DND-41 (cell line): ENCODE results near the gene NDE1.

Source experiments
- ATAC-seq: fragments of 200-7000 bp; cut with Tn5 transposase; 3 replicates; pipeline ENCODE4 v1.9.1; 2021; ENCODE audit warnings: low read depth; ENCODE audit not compliant: insufficient read depth
- DNase-seq: peaks from one replicate; pipeline ENCODE4 v3.0.0-alpha.2; 2020
- H2AFZ ChIP-seq: 2 replicates; pipeline ENCODE4 v1.6.0; 2012; ENCODE audit warnings: low read depth, low read length
- H3K27ac ChIP-seq: 2 replicates; pipeline ENCODE4 v1.5.1; 2012; ENCODE audit warnings: low read length, inconsistent platforms
- H3K27me3 ChIP-seq: fragments of 200-600 bp; sonication (generic); 2 replicates; pipeline ENCODE4 v1.6.0; 2012; ENCODE audit warnings: low read length, mild to moderate bottlenecking, inconsistent platforms; ENCODE audit not compliant: insufficient read depth, poor library complexity
- H3K36me3 ChIP-seq: 2 replicates; pipeline ENCODE4 v1.5.1; 2012; ENCODE audit warnings: low read length, inconsistent platforms; ENCODE audit not compliant: insufficient read depth
- H3K4me1 ChIP-seq: 2 replicates; pipeline ENCODE4 v1.5.1; 2012; ENCODE audit warnings: mild to moderate bottlenecking, low read length; ENCODE audit not compliant: insufficient read depth
- H3K4me2 ChIP-seq: 2 replicates; pipeline ENCODE4 v1.6.0; 2012; ENCODE audit warnings: mild to moderate bottlenecking, moderate library complexity, low read length, inconsistent platforms; ENCODE audit not compliant: insufficient read depth
- H3K4me3 ChIP-seq, 2 experiments: fragments of 200-600 bp in 1 of 2; shearing (Covaris generic) in 1 of 2; 2 replicates each; pipeline ENCODE4 v1.5.1; 2012 to 2016; ENCODE audit warnings: inconsistent platforms in 2 of 2, low read length in 2 of 2, mild to moderate bottlenecking in 2 of 2, low read depth in 1 of 2, moderate library complexity in 1 of 2
- H3K79me2 ChIP-seq: 2 replicates; pipeline ENCODE4 v1.6.0; 2012; ENCODE audit warnings: low read length, inconsistent platforms; ENCODE audit not compliant: insufficient read depth
- H3K9ac ChIP-seq: 2 replicates; pipeline ENCODE4 v1.6.0; 2012; ENCODE audit warnings: low read depth, mild to moderate bottlenecking, inconsistent platforms, low read length, moderate library complexity
- H3K9me3 ChIP-seq: 2 replicates; pipeline ENCODE4 v1.5.1; 2012; ENCODE audit warnings: low read length, moderate library complexity, mild to moderate bottlenecking, inconsistent platforms; ENCODE audit not compliant: insufficient read depth, severe bottlenecking
- H4K20me1 ChIP-seq: 2 replicates; pipeline ENCODE4 v1.6.0; 2012; ENCODE audit warnings: low read length; ENCODE audit not compliant: insufficient read depth
- CTCF ChIP-seq: IDR thresholded peaks from 2 replicates; pipeline ENCODE4 v1.5.1; 2012; ENCODE audit warnings: borderline replicate concordance, low read length, moderate library complexity, mild to moderate bottlenecking; ENCODE audit not compliant: poor library complexity, severe bottlenecking; ENCODE audit errors: extremely low read depth
- EZH2 ChIP-seq: IDR thresholded peaks from 3 replicates; pipeline ENCODE4 v1.6.1; 2012; ENCODE audit warnings: borderline replicate concordance, low read depth, mild to moderate bottlenecking, moderate library complexity, low read length, inconsistent platforms; ENCODE audit not compliant: severe bottlenecking

NDE1 gene

GRCh38 chr16:15705064-15705565, 55.1 kb downstream of the NDE1 start:
- TF ChIP-seq EZH2: no peak
- no peak for TF ChIP-seq CTCF
- H3K4me2 ChIP-seq: no peak overlapping the region
- no peaks in the 10 kb centered on the region for H3K4me1 ChIP-seq
- H3K27ac ChIP-seq: no peak overlapping the region
- H3K27me3 ChIP-seq: no peaks in the 10 kb centered on the region
- peaks cover 85% of the 10 kb centered on the region for H3K36me3 ChIP-seq
- DNase-seq: no peak
- no peak overlapping the region for H2AFZ ChIP-seq
- H3K9ac ChIP-seq: no peak overlapping the region
- no peak for ATAC-seq
- no peaks in the 10 kb centered on the region for H3K9me3 ChIP-seq
- H4K20me1 ChIP-seq: 0 out of 2 replicates have a peak, but pooled peaks cover 2% of the 10 kb centered on the region
- H3K79me2 ChIP-seq: no peaks in the 10 kb centered on the region
- H3K4me3 ChIP-seq: no peak overlapping the region

- no peak overlapping the region for H3K4me3 ChIP-seq
Measured at GRCh38 chr16:15707332-15707731, 57.3 kb downstream of the NDE1 start.

GRCh38 chr16:15708096-15708495, 58.1 kb downstream of the NDE1 start:
- ATAC-seq: no peak
- Histone ChIP-seq H3K4me2 (no peak overlapping the region), H3K27me3 (no peaks in the 10 kb centered on the region), H3K9me3 (no peaks in the 10 kb centered on the region), H4K20me1 (0 out of 2 replicates have a peak, but pooled peaks cover 3% of the 10 kb centered on the region), H3K9ac (no peak overlapping the region), H2AFZ (no peak overlapping the region), H3K4me3 (no peak overlapping the region), H3K27ac (no peak overlapping the region), H3K4me1 (no peaks in the 10 kb centered on the region), H3K36me3 (peaks cover 56% of the 10 kb centered on the region), H3K79me2 (no peaks in the 10 kb centered on the region)
- DNase-seq: no peak
- TF ChIP-seq EZH2: no peak
- no peak for TF ChIP-seq CTCF

More at GRCh38 chr16:15707332-15707731, 57.3 kb downstream of the NDE1 start:
- Histone ChIP-seq H3K27me3 (no peaks in the 10 kb centered on the region), H2AFZ (no peak overlapping the region), H4K20me1 (0 out of 2 replicates have a peak, but pooled peaks cover 2% of the 10 kb centered on the region), H3K36me3 (peaks cover 64% of the 10 kb centered on the region), H3K4me2 (no peak overlapping the region), H3K79me2 (no peaks in the 10 kb centered on the region), H3K9ac (no peak overlapping the region), H3K4me1 (no peaks in the 10 kb centered on the region), H3K27ac (no peak overlapping the region), H3K9me3 (no peaks in the 10 kb centered on the region)
- no peak for DNase-seq
- ATAC-seq: no peak
- no peak for TF ChIP-seq CTCF
- no peak for TF ChIP-seq EZH2
